Measurements from ENCODE around the gene SCAPER. TPM values are rescaled to one million over a fixed set of nuclear protein-coding genes. Genes with fewer than 3 reads are reported as not detected.
"Not testable (repeated sequence)": the region's sequence is repeated elsewhere in the genome, so short reads cannot be mapped to it uniquely, and the experiment has no call there.

Gene SCAPER
- polyA plus RNA-seq, 2 of the 4 experiments (the other 2 are of a cell fraction), result 4.9 to 5.5 TPM

DNA sequence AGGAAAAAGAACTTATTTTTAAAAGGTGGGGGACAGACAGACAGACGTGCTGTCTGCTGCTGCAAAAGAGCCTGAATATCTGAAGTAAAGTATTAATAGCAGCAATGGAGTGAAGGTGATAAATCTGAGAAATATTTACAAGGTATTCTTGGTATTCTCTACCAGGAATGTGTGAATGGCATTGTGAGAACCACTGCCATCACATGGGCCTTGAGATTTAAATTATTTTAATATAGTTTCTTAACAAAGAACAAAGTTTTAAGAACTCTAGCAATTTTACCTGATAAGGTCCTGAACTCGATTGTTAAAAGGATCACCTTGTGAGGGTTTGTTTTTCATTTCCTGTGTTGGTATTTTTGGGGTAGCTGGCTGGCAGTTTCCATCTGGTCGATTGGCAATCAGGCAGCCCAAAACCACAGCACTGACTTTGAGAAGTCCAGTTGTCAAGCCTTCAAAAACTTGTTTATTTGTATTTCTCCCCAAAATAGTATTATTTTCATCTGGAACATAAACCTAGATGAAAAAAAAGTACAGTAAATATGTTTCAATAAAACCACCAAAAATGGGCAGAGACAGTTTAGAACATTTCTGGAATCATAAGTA lies 471.2 kb downstream of the SCAPER start (continued):
- TF ChIP-seq, protein P1, sequence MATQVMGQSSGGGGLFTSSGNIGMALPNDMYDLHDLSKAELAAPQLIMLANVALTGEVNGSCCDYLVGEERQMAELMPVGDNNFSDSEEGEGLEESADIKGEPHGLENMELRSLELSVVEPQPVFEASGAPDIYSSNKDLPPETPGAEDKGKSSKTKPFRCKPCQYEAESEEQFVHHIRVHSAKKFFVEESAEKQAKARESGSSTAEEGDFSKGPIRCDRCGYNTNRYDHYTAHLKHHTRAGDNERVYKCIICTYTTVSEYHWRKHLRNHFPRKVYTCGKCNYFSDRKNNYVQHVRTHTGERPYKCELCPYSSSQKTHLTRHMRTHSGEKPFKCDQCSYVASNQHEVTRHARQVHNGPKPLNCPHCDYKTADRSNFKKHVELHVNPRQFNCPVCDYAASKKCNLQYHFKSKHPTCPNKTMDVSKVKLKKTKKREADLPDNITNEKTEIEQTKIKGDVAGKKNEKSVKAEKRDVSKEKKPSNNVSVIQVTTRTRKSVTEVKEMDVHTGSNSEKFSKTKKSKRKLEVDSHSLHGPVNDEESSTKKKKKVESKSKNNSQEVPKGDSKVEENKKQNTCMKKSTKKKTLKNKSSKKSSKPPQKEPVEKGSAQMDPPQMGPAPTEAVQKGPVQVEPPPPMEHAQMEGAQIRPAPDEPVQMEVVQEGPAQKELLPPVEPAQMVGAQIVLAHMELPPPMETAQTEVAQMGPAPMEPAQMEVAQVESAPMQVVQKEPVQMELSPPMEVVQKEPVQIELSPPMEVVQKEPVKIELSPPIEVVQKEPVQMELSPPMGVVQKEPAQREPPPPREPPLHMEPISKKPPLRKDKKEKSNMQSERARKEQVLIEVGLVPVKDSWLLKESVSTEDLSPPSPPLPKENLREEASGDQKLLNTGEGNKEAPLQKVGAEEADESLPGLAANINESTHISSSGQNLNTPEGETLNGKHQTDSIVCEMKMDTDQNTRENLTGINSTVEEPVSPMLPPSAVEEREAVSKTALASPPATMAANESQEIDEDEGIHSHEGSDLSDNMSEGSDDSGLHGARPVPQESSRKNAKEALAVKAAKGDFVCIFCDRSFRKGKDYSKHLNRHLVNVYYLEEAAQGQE (IDR thresholded peaks at IDR 0.05), result no peak
- TF ChIP-seq GATA3 (IDR thresholded peaks at IDR 0.05; ENCODE audit: borderline replicate concordance) (no peak), CEBPB (IDR thresholded peaks at IDR 0.05) (no peak), RNF2 (IDR thresholded peaks at IDR 0.05; ENCODE audit: borderline replicate concordance, low read depth) (no peak), BHLHE40 (IDR thresholded peaks at IDR 0.05; ENCODE audit: low read depth, low read length) (no peak), HOXB13 (CRISPR knock-in tag; IDR thresholded peaks at IDR 0.05; ENCODE audit: low read depth) (no peak), NPAS2 (CRISPR knock-in tag; IDR thresholded peaks at IDR 0.05; ENCODE audit: borderline replicate concordance) (no peak), HOXA7 (CRISPR knock-in tag; IDR thresholded peaks at IDR 0.05) (no peak), PHF8 (IDR thresholded peaks at IDR 0.05; ENCODE audit: borderline replicate concordance, low read depth) (no peak), ZFP36 (IDR thresholded peaks at IDR 0.05; ENCODE audit: borderline replicate concordance, partially characterized antibody) (no peak), E2F6 (IDR thresholded peaks at IDR 0.05; ENCODE audit: borderline replicate concordance, low read depth) (no peak)
- TF ChIP-seq, protein P2, sequence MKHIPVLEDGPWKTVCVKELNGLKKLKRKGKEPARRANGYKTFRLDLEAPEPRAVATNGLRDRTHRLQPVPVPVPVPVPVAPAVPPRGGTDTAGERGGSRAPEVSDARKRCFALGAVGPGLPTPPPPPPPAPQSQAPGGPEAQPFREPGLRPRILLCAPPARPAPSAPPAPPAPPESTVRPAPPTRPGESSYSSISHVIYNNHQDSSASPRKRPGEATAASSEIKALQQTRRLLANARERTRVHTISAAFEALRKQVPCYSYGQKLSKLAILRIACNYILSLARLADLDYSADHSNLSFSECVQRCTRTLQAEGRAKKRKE (CRISPR knock-in tag; IDR thresholded peaks at IDR 0.05; ENCODE audit: low read depth), result no peak

DNA sequence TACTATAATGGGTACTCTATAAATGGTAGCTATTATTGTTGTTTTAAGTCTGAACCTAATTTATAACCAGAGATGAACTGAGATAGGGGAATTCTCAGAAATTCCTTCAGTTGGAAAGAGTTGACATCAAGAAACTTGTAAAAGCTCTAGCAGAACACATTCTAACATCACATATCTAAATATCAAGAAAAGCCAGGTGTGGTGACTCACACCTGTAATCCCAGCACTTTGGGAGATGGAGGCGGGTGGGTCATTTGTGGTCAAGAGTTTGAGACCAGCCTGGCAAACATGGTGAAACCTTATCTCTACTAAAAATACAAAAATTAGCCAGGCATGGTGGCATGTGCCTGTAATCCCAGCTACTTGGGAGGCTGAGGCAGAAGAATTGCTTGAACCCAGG lies 472.1 kb downstream of the SCAPER start:
- FAIRE-seq; CTCF ChIA-PET; H3K9me3 ChIP-seq; ATAC-seq; H3K27ac ChIP-seq; POLR2A ChIA-PET; H3K4me2 ChIP-seq; H3K4me1 ChIP-seq; H3K4me3 ChIP-seq; DNase-seq (ENCODE audit: low read depth in 1 of 2, low spot score in 1 of 2): not testable (repeated sequence)
- WGBS (ENCODE audit: missing lambda C conversion rate), result 100% methylated on average over 1 of the region's 1 CpG

- TF ChIP-seq MAZ (IDR thresholded peaks at IDR 0.05; ENCODE audit: borderline replicate concordance, low read depth, low read length), result no peak
- TF ChIP-seq, protein P3, sequence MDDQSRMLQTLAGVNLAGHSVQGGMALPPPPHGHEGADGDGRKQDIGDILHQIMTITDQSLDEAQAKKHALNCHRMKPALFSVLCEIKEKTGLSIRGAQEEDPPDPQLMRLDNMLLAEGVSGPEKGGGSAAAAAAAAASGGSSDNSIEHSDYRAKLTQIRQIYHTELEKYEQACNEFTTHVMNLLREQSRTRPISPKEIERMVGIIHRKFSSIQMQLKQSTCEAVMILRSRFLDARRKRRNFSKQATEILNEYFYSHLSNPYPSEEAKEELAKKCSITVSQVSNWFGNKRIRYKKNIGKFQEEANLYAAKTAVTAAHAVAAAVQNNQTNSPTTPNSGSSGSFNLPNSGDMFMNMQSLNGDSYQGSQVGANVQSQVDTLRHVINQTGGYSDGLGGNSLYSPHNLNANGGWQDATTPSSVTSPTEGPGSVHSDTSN (IDR thresholded peaks at IDR 0.05), result no peak
- TF ChIP-seq, protein P2 (CRISPR knock-in tag; IDR thresholded peaks at IDR 0.05; ENCODE audit: low read depth), result no peak
- no peak for TF ChIP-seq CHD4 (IDR thresholded peaks at IDR 0.05; ENCODE audit: borderline replicate concordance)
- TF ChIP-seq E2F6 (IDR thresholded peaks at IDR 0.05; ENCODE audit: borderline replicate concordance, low read depth), result no peak
- TF ChIP-seq RNF2 (IDR thresholded peaks at IDR 0.05; ENCODE audit: borderline replicate concordance, low read depth), result no peak
- TF ChIP-seq MAX (IDR thresholded peaks at IDR 0.05), result no peak
- no peak for TF ChIP-seq POLR2AphosphoS2 (conservative IDR thresholded peaks at IDR 0.05; ENCODE audit: low read length)
- Histone ChIP-seq H3K4me1 (0 out of 3 replicates have a peak, but pooled peaks cover 4% of the 10 kb centered on the region), H3K4me3 (no peak overlapping the region), H3K27ac (no peak overlapping the region), H3K9me3 (no peaks in the 10 kb centered on the region), H3K4me2 (no peak overlapping the region)
- FAIRE-seq, result no peak
- 27% methylated on average over 1 of the region's 1 CpG for WGBS (ENCODE audit: missing lambda C conversion rate)
- DNase-seq (ENCODE audit: low read depth in 1 of 2, low spot score in 1 of 2), result no peak
- ChIA-PET CTCF (no interaction called here), POLR2A (no interaction called here)
- ATAC-seq, result no peak
These were observed 472.5 kb downstream of the SCAPER start for GRCh38 chr15:76432604-76433003.

Measured in A549 (cell line).